GM18499 (cell line): Measurements from ENCODE around the gene SYT3.
"Not testable (repeated sequence)": the region's sequence is repeated elsewhere in the genome, so short reads cannot be mapped to it uniquely, and the experiment has no call there.

Source experiments
- ATAC-seq: cut with Tn5 transposase; IDR thresholded peaks from one replicate; pipeline ENCODE4 v1.9.1; 2021; ENCODE audit warnings: moderate number of reproducible peaks; ENCODE audit not compliant: insufficient read depth, unreplicated experiment

SYT3 gene

GRCh38 chr19:50607388-50607787, 32.3 kb downstream of the SYT3 start:
- no peak for ATAC-seq

GRCh38 chr19:50606059-50606836, 33.4 kb downstream of the SYT3 start:
- ATAC-seq, result not testable (repeated sequence)

GRCh38 chr19:50604264-50605073, 35.2 kb downstream of the SYT3 start:
- ATAC-seq, result not testable (repeated sequence)

- ATAC-seq, result no peak
These were observed 36.7 kb downstream of the SYT3 start for GRCh38 chr19:50602935-50603334.

GRCh38 chr19:50602496-50602895, 37.2 kb downstream of the SYT3 start:
- ATAC-seq, result no peak

- no peak for ATAC-seq
These were observed 37.6 kb downstream of the SYT3 start for GRCh38 chr19:50602089-50602422.

- ATAC-seq, result no peak
These were observed 38.1 kb downstream of the SYT3 start for GRCh38 chr19:50601407-50602088.

GRCh38 chr19:50599427-50599826, 40.3 kb downstream of the SYT3 start:
- ATAC-seq, result no peak

- no peak for ATAC-seq
These were observed 49.5 kb downstream of the SYT3 start for GRCh38 chr19:50590191-50590590.

- ATAC-seq, result not testable (repeated sequence)
These were observed 57.7 kb downstream of the SYT3 start for GRCh38 chr19:50581795-50582660.

GRCh38 chr19:50580970-50581634, 58.6 kb downstream of the SYT3 start:
- no peak for ATAC-seq

- ATAC-seq, result no peak
These were observed 59.4 kb downstream of the SYT3 start for GRCh38 chr19:50580240-50580639.

GRCh38 chr19:50576769-50577168, 62.9 kb downstream of the SYT3 start:
- not testable (repeated sequence) for ATAC-seq

- no peak for ATAC-seq
These were observed 65.8 kb downstream of the SYT3 start for GRCh38 chr19:50573741-50574461.
